ENCODE results near the gene ADAMTS17.

Gene ADAMTS17

DNA sequence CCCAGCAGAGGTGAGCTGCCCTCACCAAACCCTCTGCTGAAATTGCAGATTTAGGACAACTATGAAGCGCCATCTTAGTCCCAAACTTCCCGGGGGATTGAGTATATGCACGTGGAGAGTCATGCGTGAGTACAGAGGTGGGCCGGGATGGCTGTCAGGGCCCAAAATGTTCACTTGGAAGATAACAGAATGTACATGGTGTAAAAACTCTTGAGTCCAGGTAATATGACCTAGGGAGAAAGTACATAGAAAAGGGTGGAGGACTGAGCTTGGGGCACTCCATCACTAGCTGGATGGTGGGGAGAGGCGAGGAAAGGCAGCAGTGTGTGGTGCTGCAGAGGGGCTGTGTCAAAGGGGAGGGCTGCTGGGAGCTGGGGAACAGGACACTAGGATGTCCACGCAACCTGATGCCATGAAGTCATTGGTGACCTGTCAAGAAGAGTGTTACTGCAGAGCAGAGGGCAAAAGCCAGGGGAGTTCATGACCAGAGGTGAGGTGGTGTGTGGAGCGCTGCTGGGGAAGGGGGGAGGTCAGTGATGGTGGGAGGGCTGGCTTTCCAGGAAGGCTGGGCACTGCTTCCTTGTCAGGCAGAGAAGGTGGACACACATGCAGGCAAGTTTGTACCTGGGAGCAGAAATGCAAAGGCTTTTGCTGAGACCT is 372.4 kb downstream of the ADAMTS17 start:
- H3K4me1 ChIP-seq (ENCODE audit: control insufficient read depth, insufficient read depth, low read length), result peaks cover 4% of the 10 kb centered on the region
- H3K9ac ChIP-seq (ENCODE audit: low read depth, low read length), result no peak overlapping the region
- H3K4me3 ChIP-seq (ENCODE audit: low read length), result no peak overlapping the region
- H3K27me3 ChIP-seq (ENCODE audit: control insufficient read depth, insufficient read depth, low read length), result no peaks in the 10 kb centered on the region
- H3K9me3 ChIP-seq (replicated peaks; ENCODE audit: low read length), result no peaks in the 10 kb centered on the region
- H3K4me2 ChIP-seq (ENCODE audit: low read length), result no peak overlapping the region
- H3K36me3 ChIP-seq (ENCODE audit: insufficient read depth, low read length), result no peaks in the 10 kb centered on the region

DNA sequence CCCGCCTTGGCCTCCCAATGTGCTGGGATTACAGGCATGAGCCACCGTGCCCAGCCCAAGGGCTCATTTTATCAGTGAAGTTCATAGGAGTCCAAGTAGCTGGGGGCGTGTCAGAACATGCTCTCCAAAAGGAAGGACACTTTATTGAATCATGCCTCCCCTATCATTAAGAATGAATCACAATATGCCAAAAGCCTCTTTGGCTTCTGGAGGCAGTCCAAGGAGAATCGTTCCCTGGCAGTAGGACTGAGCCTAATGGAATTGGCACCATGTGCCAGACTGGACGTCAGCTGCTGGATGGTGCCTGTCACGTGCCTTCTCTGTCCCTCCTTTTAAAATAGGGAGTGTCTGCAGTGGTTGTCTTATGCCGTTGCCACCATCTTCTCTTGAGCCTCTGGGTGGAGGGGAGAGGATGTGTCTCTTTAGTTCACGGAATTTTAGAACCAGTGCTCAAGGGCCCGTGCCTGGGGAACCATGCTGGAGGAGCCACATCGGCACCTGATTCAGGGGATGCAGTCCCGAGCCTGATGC is 373.9 kb downstream of the ADAMTS17 start:
- no peak overlapping the region for H3K9ac ChIP-seq (ENCODE audit: low read depth, low read length)
- no peak overlapping the region for H3K4me3 ChIP-seq (ENCODE audit: low read length)
- no peak overlapping the region for H3K4me2 ChIP-seq (ENCODE audit: low read length)
- H3K36me3 ChIP-seq (ENCODE audit: insufficient read depth, low read length), result no peaks in the 10 kb centered on the region
- H3K4me1 ChIP-seq (ENCODE audit: control insufficient read depth, insufficient read depth, low read length), result peaks cover 9% of the 10 kb centered on the region
- H3K9me3 ChIP-seq (replicated peaks; ENCODE audit: low read length), result no peaks in the 10 kb centered on the region
- no peaks in the 10 kb centered on the region for H3K27me3 ChIP-seq (ENCODE audit: control insufficient read depth, insufficient read depth, low read length)

DNA sequence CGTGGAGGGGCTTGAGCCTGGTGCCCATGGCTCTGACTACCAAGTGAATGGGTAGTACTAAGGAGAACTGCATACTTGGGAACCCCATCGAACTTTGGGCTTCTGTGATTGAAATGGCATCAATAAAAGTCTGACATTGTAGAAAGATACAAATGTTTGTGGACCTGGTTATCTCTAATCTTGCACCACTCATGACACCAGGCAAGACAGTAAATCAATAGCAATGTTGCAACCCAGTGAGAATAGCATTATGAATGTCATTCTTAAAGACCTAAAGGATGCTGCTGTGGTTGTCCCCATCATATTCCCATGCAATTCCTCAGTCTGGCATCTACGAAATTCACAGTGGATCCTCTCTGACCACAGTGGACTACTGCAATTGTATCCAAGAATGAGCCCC is 375.0 kb downstream of the ADAMTS17 start:
- Histone ChIP-seq H3K36me3 (ENCODE audit: insufficient read depth, low read length) (no peaks in the 10 kb centered on the region), H3K4me1 (ENCODE audit: control insufficient read depth, insufficient read depth, low read length) (peaks cover 9% of the 10 kb centered on the region), H3K9ac (ENCODE audit: low read depth, low read length) (no peak overlapping the region), H3K27me3 (ENCODE audit: control insufficient read depth, insufficient read depth, low read length) (no peaks in the 10 kb centered on the region), H3K4me2 (ENCODE audit: low read length) (no peak overlapping the region), H3K9me3 (replicated peaks; ENCODE audit: low read length) (no peaks in the 10 kb centered on the region), H3K4me3 (ENCODE audit: low read length) (no peak overlapping the region)

DNA sequence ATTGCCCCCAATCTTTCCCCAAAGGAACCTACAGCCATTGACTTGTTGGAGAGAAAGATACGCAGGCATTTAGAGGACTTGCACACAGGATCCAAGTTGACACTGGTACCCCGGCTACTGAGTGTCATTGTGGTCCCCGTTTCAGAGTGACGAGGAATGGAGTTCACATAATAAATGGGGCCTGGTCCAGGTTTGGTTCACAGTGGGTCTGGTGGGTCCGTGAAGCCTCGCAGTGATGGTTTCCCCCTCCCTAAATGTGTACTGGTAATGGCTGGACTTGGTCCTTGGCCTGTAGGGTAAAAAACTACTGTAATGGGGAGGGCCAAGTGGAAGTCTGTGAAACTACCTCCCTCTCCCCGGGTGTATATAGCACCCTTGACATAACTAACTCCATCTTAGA is 376.4 kb downstream of the ADAMTS17 start:
- Histone ChIP-seq H3K36me3 (ENCODE audit: insufficient read depth, low read length) (no peaks in the 10 kb centered on the region), H3K9ac (ENCODE audit: low read depth, low read length) (no peak overlapping the region), H3K4me2 (ENCODE audit: low read length) (no peak overlapping the region), H3K9me3 (replicated peaks; ENCODE audit: low read length) (no peaks in the 10 kb centered on the region), H3K4me1 (ENCODE audit: control insufficient read depth, insufficient read depth, low read length) (peaks cover 9% of the 10 kb centered on the region), H3K27me3 (ENCODE audit: control insufficient read depth, insufficient read depth, low read length) (no peaks in the 10 kb centered on the region), H3K4me3 (ENCODE audit: low read length) (no peak overlapping the region)

DNA sequence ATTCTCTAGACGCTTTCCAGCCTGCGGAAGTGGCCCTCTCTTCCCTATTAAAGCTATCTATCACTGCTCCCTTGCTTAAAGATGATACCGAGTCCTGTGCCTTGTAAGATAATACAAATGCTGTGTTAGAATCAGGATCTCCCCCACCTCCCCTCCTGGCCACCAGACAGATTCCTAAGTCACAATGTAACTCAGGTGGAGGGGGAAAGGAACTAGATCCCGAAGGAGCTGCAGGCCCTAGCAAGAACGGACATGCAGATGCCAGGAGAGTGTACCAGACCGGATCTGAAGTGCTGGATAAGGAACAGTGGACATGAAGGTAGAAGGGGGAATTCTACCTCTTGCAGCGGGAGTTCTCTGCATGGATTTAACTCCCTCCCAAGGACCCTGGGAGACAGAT is 377.8 kb downstream of the ADAMTS17 start:
- Histone ChIP-seq H3K36me3 (ENCODE audit: insufficient read depth, low read length) (no peaks in the 10 kb centered on the region), H3K9me3 (replicated peaks; ENCODE audit: low read length) (no peaks in the 10 kb centered on the region), H3K4me2 (ENCODE audit: low read length) (no peak overlapping the region), H3K9ac (ENCODE audit: low read depth, low read length) (no peak overlapping the region), H3K4me1 (ENCODE audit: control insufficient read depth, insufficient read depth, low read length) (peaks cover 9% of the 10 kb centered on the region), H3K27me3 (ENCODE audit: control insufficient read depth, insufficient read depth, low read length) (peaks cover 2% of the 10 kb centered on the region), H3K4me3 (ENCODE audit: low read length) (no peak overlapping the region)

DNA sequence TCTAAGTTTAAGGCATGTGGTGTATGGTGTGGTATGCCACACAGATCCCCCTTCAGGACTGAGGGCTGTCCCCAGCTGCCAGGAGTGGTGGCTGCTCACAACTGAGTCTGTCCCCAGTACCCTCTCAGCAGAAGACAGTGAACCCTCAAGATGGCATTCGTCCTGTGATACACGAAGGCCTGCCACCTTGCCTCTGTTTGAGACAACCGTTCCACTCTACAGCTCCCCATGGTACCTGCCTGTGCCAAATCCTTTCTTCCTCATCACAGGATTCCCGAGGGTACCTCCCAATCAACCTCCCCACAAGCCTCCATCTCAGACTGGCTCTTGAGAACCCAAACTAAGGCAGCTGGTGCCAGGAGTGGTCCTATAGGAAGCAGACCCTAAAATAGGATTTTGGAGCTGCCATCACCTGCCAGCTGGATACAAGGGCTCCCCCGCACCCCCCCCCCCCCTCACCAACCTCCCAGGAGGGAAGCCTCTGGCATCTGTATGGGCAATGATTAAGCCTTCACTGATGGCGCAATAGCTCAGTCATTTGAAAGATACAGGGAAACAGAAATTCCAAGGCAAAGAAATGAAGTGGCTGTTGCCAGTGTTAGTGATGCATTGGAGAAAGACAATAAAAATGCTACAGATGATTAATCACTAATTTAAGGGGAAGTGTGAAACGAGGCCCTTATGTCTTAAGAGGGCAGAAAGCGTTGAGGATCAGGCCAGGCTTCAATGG is 378.5 kb downstream of the ADAMTS17 start:
- Histone ChIP-seq H3K9ac (ENCODE audit: low read depth, low read length) (no peak overlapping the region), H3K4me3 (ENCODE audit: low read length) (no peak overlapping the region), H3K36me3 (ENCODE audit: insufficient read depth, low read length) (no peaks in the 10 kb centered on the region), H3K27me3 (ENCODE audit: control insufficient read depth, insufficient read depth, low read length) (peaks cover 2% of the 10 kb centered on the region), H3K4me1 (ENCODE audit: control insufficient read depth, insufficient read depth, low read length) (peaks cover 9% of the 10 kb centered on the region), H3K9me3 (replicated peaks; ENCODE audit: low read length) (no peaks in the 10 kb centered on the region), H3K4me2 (ENCODE audit: low read length) (no peak overlapping the region)

DNA sequence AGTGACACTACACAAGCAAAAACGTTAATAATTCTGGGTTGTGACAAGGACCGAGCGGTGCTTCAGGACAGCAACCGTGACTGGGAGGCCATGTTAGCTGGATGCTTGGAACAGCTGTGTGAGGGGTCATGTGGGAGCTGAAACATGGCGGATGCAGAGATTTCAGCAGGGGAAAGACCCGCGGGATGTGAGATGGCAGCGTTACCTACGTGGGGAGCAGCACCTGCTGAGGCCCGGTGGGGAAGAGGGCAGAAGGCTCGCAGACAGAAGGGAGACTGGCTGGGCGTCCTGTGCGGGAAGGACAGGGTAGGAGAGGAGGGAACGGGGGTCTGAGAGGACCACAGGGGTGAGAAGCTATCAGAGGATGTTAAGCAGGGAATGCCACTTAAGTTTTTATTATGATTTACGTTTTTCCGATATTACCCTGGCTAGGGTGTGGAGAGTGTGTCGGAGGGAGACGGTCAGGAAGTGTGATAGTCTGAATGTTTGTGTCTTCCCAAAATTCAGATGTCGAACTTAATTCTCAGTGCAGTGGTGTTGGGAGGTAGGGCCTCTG is 379.7 kb downstream of the ADAMTS17 start:
- H3K27me3 ChIP-seq (ENCODE audit: control insufficient read depth, insufficient read depth, low read length), result peaks cover 2% of the 10 kb centered on the region
- H3K9me3 ChIP-seq (replicated peaks; ENCODE audit: low read length), result no peaks in the 10 kb centered on the region
- peaks cover 5% of the 10 kb centered on the region for H3K4me1 ChIP-seq (ENCODE audit: control insufficient read depth, insufficient read depth, low read length)
- H3K4me2 ChIP-seq (ENCODE audit: low read length), result no peak overlapping the region
- H3K4me3 ChIP-seq (ENCODE audit: low read length), result no peak overlapping the region
- H3K36me3 ChIP-seq (ENCODE audit: insufficient read depth, low read length), result no peaks in the 10 kb centered on the region
- no peak overlapping the region for H3K9ac ChIP-seq (ENCODE audit: low read depth, low read length)

DNA sequence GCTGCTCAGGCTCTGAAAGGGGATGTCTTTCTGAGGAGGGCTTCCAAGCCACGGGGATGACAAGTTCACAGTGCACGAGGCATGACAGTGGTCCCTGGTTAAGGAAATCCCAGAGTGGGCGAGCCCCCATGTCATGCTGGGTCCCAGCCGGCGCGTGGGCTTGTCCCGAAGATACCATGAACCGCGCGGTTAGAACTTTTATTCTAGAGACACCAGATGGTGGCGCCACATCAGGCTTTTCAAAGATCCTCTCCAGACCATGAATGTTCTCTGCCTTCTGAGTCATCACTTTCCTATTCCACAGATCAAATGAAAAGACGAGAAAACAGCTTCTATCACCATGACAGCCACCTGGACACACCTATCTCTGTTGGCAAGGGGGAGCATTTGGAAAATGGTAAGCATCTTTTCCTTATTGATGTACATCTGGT is 380.7 kb downstream of the ADAMTS17 start:
- Histone ChIP-seq H3K4me2 (ENCODE audit: low read length) (no peak overlapping the region), H3K4me3 (ENCODE audit: low read length) (no peak overlapping the region), H3K27me3 (ENCODE audit: control insufficient read depth, insufficient read depth, low read length) (peaks cover 2% of the 10 kb centered on the region), H3K9ac (ENCODE audit: low read depth, low read length) (no peak overlapping the region), H3K9me3 (replicated peaks; ENCODE audit: low read length) (no peaks in the 10 kb centered on the region), H3K36me3 (ENCODE audit: insufficient read depth, low read length) (no peaks in the 10 kb centered on the region), H3K4me1 (ENCODE audit: control insufficient read depth, insufficient read depth, low read length) (peaks cover 5% of the 10 kb centered on the region)

DNA sequence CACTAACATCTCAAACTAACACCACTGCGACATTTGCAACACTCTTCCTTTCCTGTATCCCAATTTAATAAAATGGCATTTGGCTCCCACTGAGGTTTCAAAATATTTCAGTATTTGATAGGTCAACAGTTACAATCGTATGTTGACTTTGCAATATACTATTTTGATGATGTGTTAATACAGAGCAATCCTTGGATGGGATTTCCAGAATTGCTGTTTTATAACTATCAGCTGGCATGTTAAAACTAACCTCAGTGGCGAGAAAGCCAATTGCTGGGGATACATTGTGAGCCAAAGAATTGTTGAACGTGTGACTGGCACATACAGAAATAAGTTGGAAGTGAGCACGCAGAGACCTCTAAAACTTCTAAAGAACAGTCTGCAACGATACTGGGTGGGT is 382.4 kb downstream of the ADAMTS17 start:
- Histone ChIP-seq H3K9me3 (replicated peaks; ENCODE audit: low read length) (no peaks in the 10 kb centered on the region), H3K4me1 (ENCODE audit: control insufficient read depth, insufficient read depth, low read length) (peaks cover 5% of the 10 kb centered on the region), H3K4me3 (ENCODE audit: low read length) (no peak overlapping the region), H3K4me2 (ENCODE audit: low read length) (no peak overlapping the region), H3K36me3 (ENCODE audit: insufficient read depth, low read length) (no peaks in the 10 kb centered on the region), H3K9ac (ENCODE audit: low read depth, low read length) (no peak overlapping the region), H3K27me3 (ENCODE audit: control insufficient read depth, insufficient read depth, low read length) (peaks cover 2% of the 10 kb centered on the region)

DNA sequence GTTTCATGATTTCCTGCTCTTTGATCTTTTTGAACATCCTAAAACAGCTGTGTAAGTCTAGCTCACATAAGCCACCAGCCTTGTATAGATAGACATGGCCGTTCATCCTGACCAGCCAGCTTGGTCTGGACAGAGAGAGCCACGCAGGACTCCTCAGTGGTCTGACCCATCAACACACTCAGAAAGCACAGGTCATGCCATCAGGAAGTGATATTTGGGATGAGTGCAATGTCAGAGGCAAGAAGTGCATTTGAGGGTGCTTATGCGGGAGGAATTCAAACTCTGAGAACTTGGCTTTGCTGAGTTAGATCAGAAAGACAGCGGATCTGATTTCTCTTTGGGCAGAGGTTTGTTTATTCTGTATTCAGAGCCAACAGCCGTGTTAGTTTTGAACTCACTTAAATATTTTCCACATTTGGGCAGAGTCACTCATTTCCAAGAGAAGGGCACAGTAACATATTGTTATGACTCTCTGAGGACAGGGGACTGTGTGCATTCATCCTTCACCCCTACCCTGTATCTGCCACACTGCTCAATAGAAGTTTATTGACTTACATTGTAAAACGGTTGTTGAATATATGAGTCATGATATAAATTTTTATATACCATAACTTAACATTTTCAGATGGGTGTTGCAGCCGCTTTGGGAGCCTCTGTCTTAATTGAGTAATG is 383.2 kb downstream of the ADAMTS17 start:
- no peak overlapping the region for H3K4me2 ChIP-seq (ENCODE audit: low read length)
- H3K4me1 ChIP-seq (ENCODE audit: control insufficient read depth, insufficient read depth, low read length), result peaks cover under 1% of the 10 kb centered on the region
- H3K36me3 ChIP-seq (ENCODE audit: insufficient read depth, low read length), result no peaks in the 10 kb centered on the region
- no peak overlapping the region for H3K4me3 ChIP-seq (ENCODE audit: low read length)
- H3K9me3 ChIP-seq (replicated peaks; ENCODE audit: low read length), result no peaks in the 10 kb centered on the region
- H3K27me3 ChIP-seq (ENCODE audit: control insufficient read depth, insufficient read depth, low read length), result peaks cover 2% of the 10 kb centered on the region
- H3K9ac ChIP-seq (ENCODE audit: low read depth, low read length), result no peak overlapping the region

DNA sequence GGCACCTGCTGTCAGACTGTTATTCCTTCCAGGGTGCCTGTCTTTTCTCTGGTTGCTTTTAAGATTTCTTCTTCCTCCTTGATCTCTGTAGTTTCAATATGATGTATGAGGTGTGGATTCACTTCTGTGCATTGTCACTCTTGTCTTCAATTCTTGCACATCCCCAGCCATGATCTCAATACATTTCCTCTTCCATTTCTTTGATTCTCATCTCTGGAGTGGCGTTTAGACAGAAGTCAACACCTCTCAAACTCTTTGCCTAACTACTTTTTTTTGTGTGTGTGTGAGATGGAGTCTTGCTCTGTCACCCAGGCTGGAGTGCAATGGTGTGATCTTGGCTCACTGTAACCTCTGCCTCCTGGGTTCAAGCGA is 384.1 kb downstream of the ADAMTS17 start:
- Histone ChIP-seq H3K4me2 (ENCODE audit: low read length) (no peak overlapping the region), H3K9me3 (replicated peaks; ENCODE audit: low read length) (no peaks in the 10 kb centered on the region), H3K27me3 (ENCODE audit: control insufficient read depth, insufficient read depth, low read length) (peaks cover 2% of the 10 kb centered on the region), H3K4me3 (ENCODE audit: low read length) (no peak overlapping the region), H3K4me1 (ENCODE audit: control insufficient read depth, insufficient read depth, low read length) (no peaks in the 10 kb centered on the region), H3K36me3 (ENCODE audit: insufficient read depth, low read length) (no peaks in the 10 kb centered on the region), H3K9ac (ENCODE audit: low read depth, low read length) (no peak overlapping the region)

All from skeletal muscle satellite cell (primary cell).